Fibroblast of lung (primary cell): ENCODE measurements around the gene BMP4. TPM values are rescaled to one million over a fixed set of nuclear protein-coding genes. Genes with fewer than 3 reads are reported as not detected.
A peak's percentile ranks its signal among the peaks of the same experiment; 100 is the strongest.

Experiments
- DNase-seq, 2 donors: peaks; one replicate each; pipeline versions ENCODE4 v3.0.0 to v3.0.0-alpha.2; 2010; ENCODE audit warnings: low read depth in 2 of 2
- H2AFZ ChIP-seq: 2 replicates; pipeline ENCODE4 v1.5.1; 2012; ENCODE audit warnings: low read length, control low read depth, inconsistent platforms
- H3K27ac ChIP-seq: 2 replicates; pipeline ENCODE4 v1.5.1; 2011; ENCODE audit warnings: low read length, control low read depth; ENCODE audit not compliant: insufficient read depth
- H3K27me3 ChIP-seq: 2 replicates; pipeline ENCODE4 v1.5.1; 2011; ENCODE audit warnings: mild to moderate bottlenecking, low read length; ENCODE audit not compliant: control insufficient read depth, insufficient read depth
- H3K36me3 ChIP-seq: 2 replicates; pipeline ENCODE4 v1.5.1; 2011; ENCODE audit warnings: low read length; ENCODE audit not compliant: control insufficient read depth, insufficient read depth
- H3K4me1 ChIP-seq: 2 replicates; pipeline ENCODE4 v1.5.1; 2011; ENCODE audit warnings: low read length; ENCODE audit not compliant: control insufficient read depth, insufficient read depth; ENCODE audit errors: extremely low read depth
- H3K4me2 ChIP-seq: 2 replicates; pipeline ENCODE4 v1.5.1; 2011; ENCODE audit warnings: low read length, control low read depth; ENCODE audit not compliant: insufficient read depth; ENCODE audit errors: extremely low read depth
- H3K4me3 ChIP-seq, 4 experiments: fragments of 200-600 bp in 1 of 4; sonication (generic) in 1 of 4; replicated peaks in 1 of 4; 2 replicates each; pipeline ENCODE4 v1.5.1; 2011 to 2016; ENCODE audit warnings: low read length in 4 of 4, low read depth in 3 of 4, mild to moderate bottlenecking in 3 of 4, control low read depth in 2 of 4, inconsistent platforms in 1 of 4, mixed read lengths in 1 of 4; ENCODE audit not compliant: insufficient read depth in 1 of 4; ENCODE audit errors: control extremely low read depth in 1 of 4
- H3K79me2 ChIP-seq: 2 replicates; pipeline ENCODE4 v1.5.1; 2012; ENCODE audit warnings: mild to moderate bottlenecking, low read length, inconsistent platforms; ENCODE audit not compliant: control insufficient read depth, insufficient read depth
- H3K9ac ChIP-seq: 2 replicates; pipeline ENCODE4 v1.5.1; 2011; ENCODE audit warnings: mild to moderate bottlenecking, low read length, control low read depth; ENCODE audit not compliant: insufficient read depth
- H3K9me3 ChIP-seq: 2 replicates; pipeline ENCODE4 v1.5.1; 2012; ENCODE audit warnings: low read depth, low read length; ENCODE audit not compliant: control insufficient read depth, insufficient read depth
- H4K20me1 ChIP-seq: 2 replicates; pipeline ENCODE4 v1.5.1; 2011; ENCODE audit warnings: low read length; ENCODE audit not compliant: control insufficient read depth, insufficient read depth; ENCODE audit errors: extremely low read depth
- EZH2 ChIP-seq: IDR thresholded peaks from 2 replicates; pipeline ENCODE4 v1.5.1; 2012; ENCODE audit warnings: low read length, control low read depth, mild to moderate bottlenecking; ENCODE audit errors: missing control alignments
- polyA plus RNA-seq, 2 donors: library from polyadenylated mRNA; depleted of rRNA in 1 of 2; stranded (reverse) in 1 of 2; unstranded in 1 of 2; fragments of >200 nt; gene quantifications; 2 replicates each; pipeline ENCODE4 v1.2.1, GENCODE V29; 2011 to 2012; ENCODE audit warnings: missing spikeins in 1 of 2
- total RNA-seq: library from RNA; depleted of rRNA; stranded (reverse); fragments of >200 nt; gene quantifications from 2 replicates; pipeline ENCODE4 v1.2.1, GENCODE V29; 2014
- TF ChIP-seq, protein P1 (sequence below), 2 donors: IDR thresholded peaks in 1 of 2; conservative IDR thresholded peaks in 1 of 2; 1 replicate in 1 of 2; 2 replicates in 1 of 2; pipeline ENCODE4 v1.5.1; 2011 to 2012; ENCODE audit warnings: low read length in 2 of 2, control low read depth in 1 of 2, inconsistent platforms in 1 of 2, low read depth in 1 of 2, mild to moderate bottlenecking in 1 of 2

Gene BMP4
- total and polyA plus RNA-seq, 2 donors (not counting 1 experiment from before 2014, with no cell fraction given), result 11.4 to 77.5 TPM

DNA sequence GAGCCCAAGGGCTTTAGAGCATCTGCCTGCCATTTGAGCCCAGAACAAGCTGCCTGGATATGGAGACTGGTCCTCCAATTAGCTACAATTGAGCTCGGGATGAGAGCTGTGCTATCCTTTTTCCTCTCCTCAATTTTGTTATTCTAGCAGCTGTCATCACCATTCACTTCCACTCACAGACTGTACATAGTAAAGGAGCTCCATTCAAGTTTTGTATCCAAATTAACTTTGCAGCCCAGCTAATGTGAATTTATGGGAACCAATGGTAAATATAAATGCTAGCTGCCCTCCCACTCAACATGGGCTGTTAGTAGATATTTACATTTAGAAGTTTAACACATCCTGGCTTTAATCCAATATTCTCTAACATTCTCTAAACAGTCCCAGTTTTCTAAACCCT, 44.6 kb downstream of the BMP4 start:
- Histone ChIP-seq H3K79me2 (no peaks in the 10 kb centered on the region), H3K9me3 (no peaks in the 10 kb centered on the region), H3K9ac (no peak overlapping the region), H3K36me3 (no peaks in the 10 kb centered on the region), H3K4me3 (no peak overlapping the region), H4K20me1 (no peaks in the 10 kb centered on the region), H2AFZ (no peak overlapping the region), H3K4me2 (no peak overlapping the region), H3K27me3 (no peaks in the 10 kb centered on the region), H3K4me1 (no peaks in the 10 kb centered on the region), H3K27ac (no peak overlapping the region)
- DNase-seq, result no peak
- no peak for TF ChIP-seq EZH2
- TF ChIP-seq, protein P1, sequence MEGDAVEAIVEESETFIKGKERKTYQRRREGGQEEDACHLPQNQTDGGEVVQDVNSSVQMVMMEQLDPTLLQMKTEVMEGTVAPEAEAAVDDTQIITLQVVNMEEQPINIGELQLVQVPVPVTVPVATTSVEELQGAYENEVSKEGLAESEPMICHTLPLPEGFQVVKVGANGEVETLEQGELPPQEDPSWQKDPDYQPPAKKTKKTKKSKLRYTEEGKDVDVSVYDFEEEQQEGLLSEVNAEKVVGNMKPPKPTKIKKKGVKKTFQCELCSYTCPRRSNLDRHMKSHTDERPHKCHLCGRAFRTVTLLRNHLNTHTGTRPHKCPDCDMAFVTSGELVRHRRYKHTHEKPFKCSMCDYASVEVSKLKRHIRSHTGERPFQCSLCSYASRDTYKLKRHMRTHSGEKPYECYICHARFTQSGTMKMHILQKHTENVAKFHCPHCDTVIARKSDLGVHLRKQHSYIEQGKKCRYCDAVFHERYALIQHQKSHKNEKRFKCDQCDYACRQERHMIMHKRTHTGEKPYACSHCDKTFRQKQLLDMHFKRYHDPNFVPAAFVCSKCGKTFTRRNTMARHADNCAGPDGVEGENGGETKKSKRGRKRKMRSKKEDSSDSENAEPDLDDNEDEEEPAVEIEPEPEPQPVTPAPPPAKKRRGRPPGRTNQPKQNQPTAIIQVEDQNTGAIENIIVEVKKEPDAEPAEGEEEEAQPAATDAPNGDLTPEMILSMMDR (conservative IDR thresholded peaks at IDR 0.05 in 1 of 2, IDR thresholded peaks at IDR 0.05 in 1 of 2; ENCODE audit: low read depth in 1 of 2, low read length in 2 of 2), result no peak

DNA sequence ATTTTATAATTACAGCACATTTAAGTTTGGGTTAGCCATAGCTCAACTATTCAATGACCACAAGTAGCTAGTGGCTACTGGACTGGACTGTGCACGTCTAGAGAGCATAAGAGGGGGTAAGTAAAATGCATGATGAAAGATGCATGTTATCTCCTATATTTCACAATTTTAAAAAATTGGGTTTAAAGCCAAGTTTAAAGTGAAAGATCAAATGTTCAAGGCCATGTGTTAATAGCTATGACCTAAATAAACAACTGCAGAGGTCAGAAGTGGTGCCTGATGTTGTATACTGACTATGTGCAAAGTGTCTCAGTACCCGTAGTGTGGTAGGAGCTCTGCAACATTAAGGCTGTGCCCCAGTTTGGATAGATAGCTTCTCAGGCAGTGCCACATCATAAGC, 48.2 kb downstream of the BMP4 start:
- H3K27me3 ChIP-seq, result no peaks in the 10 kb centered on the region
- no peak overlapping the region for H2AFZ ChIP-seq
- no peak overlapping the region for H3K4me3 ChIP-seq
- no peaks in the 10 kb centered on the region for H3K79me2 ChIP-seq
- no peaks in the 10 kb centered on the region for H3K36me3 ChIP-seq
- DNase-seq, result peak in 1 of 2 donors; percentile 32
- H3K27ac ChIP-seq, result no peak overlapping the region
- no peak overlapping the region for H3K9ac ChIP-seq
- H3K9me3 ChIP-seq, result no peaks in the 10 kb centered on the region
- TF ChIP-seq, protein P1 (conservative IDR thresholded peaks at IDR 0.05 in 1 of 2, IDR thresholded peaks at IDR 0.05 in 1 of 2; ENCODE audit: low read depth in 1 of 2, low read length in 2 of 2), result no peak
- TF ChIP-seq EZH2, result no peak
- H3K4me2 ChIP-seq, result no peak overlapping the region
- no peaks in the 10 kb centered on the region for H3K4me1 ChIP-seq
- H4K20me1 ChIP-seq, result no peaks in the 10 kb centered on the region

DNA sequence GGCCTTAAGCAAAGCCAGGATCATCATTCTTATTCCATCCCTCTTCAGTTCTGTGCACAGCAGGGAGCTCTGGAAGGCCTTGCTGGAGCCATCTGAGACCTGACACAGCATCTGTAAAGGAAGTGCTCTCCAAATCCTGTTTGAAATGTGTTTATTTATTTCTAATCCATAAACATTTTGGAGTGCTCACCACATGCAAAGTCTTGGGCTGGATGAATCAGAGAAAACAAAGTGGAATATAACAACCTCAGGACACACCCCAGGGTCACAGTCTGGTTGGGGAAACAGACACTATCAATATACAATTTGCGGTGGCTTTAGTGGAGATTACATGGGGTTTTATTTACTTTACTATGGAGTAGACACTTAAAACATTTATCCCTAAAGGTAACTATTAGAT, 54.3 kb downstream of the BMP4 start:
- no peaks in the 10 kb centered on the region for H3K79me2 ChIP-seq
- peak in 1 of 2 donors; percentile 25 for DNase-seq
- H3K36me3 ChIP-seq, result no peaks in the 10 kb centered on the region
- H3K27me3 ChIP-seq, result no peaks in the 10 kb centered on the region
- TF ChIP-seq EZH2, result no peak
- TF ChIP-seq, protein P1 (conservative IDR thresholded peaks at IDR 0.05 in 1 of 2, IDR thresholded peaks at IDR 0.05 in 1 of 2; ENCODE audit: low read depth in 1 of 2, low read length in 2 of 2), result no peak
- H3K4me1 ChIP-seq, result peaks cover under 1% of the 10 kb centered on the region
- H3K4me3 ChIP-seq, result no peak overlapping the region
- H3K27ac ChIP-seq, result no peak overlapping the region
- H3K9me3 ChIP-seq, result no peaks in the 10 kb centered on the region
- no peaks in the 10 kb centered on the region for H4K20me1 ChIP-seq
- H3K4me2 ChIP-seq, result no peak overlapping the region
- H2AFZ ChIP-seq, result no peak overlapping the region
- H3K9ac ChIP-seq, result no peak overlapping the region
